VCaP (cell line): ENCODE results near the gene RASA3.
"Not testable (repeated sequence)": the region's sequence is repeated elsewhere in the genome, so short reads cannot be mapped to it uniquely, and the experiment has no call there.

Experiments used
- H3K27ac ChIP-seq: fragments of 450-650 bp; 2 replicates; pipeline ENCODE4 v1.5.1; 2017
- CTCF ChIP-seq: fragments of 450-650 bp; conservative IDR thresholded peaks from 2 replicates; pipeline ENCODE4 v1.5.1; 2017; ENCODE audit warnings: mild to moderate bottlenecking, moderate library complexity

RASA3 gene

GRCh38 chr13:114121031-114121430, 11.4 kb downstream of the RASA3 start:
- TF ChIP-seq CTCF = no peak
- no peak overlapping the region for H3K27ac ChIP-seq

DNA sequence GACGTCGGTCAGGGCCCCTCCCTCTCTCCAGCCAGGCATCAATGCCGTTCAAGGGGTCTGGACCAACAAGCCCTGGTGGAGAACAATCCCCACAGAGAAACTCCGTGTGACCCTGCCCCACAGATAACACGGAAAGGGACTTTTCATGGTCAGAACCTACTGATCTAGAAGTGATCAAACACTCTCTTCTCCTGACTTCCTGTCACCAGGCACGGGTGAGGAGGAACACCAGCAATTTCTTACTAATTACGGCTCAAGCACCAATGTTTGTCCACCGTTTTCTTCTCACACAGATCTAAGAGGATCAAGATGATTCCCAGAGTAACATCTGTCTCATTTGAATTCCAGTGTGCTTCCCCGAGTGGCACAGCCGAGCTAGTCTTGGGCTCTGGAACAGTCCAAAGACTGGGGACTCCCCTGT, 11.8 kb downstream of the RASA3 start:
- H3K27ac ChIP-seq = no peak overlapping the region
- no peak for TF ChIP-seq CTCF

- H3K27ac ChIP-seq = no peak overlapping the region
- no peak for TF ChIP-seq CTCF
Measured at GRCh38 chr13:114119196-114119595, 13.2 kb downstream of the RASA3 start.

- H3K27ac ChIP-seq = no peak overlapping the region
Measured at GRCh38 chr13:114118511-114119123, 13.8 kb downstream of the RASA3 start.

DNA sequence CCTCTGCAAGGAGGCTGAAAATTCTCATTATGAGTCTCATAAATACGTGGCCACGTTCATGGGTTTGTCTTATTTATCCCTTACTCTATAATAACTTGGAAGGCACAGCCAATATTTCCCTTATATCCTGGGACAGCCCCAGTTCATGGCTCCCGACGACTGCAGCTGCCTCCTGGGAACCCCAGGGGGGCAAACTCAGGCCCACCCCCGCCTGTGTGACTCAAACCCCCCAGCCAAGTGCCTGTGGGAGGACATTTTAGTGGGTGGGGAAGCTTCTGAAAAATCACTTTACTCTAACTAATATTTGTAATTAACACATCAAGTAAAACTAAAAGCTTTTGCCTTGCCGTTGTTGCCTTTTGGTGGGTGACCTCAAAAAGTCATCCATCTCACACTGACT, 14.3 kb downstream of the RASA3 start:
- H3K27ac ChIP-seq = no peak overlapping the region
- TF ChIP-seq CTCF = no peak

More at GRCh38 chr13:114118511-114119123, 13.8 kb downstream of the RASA3 start:
- TF ChIP-seq CTCF = no peak

- H3K27ac ChIP-seq = not testable (repeated sequence)
Measured at GRCh38 chr13:114117341-114117874, 15.0 kb downstream of the RASA3 start.

DNA sequence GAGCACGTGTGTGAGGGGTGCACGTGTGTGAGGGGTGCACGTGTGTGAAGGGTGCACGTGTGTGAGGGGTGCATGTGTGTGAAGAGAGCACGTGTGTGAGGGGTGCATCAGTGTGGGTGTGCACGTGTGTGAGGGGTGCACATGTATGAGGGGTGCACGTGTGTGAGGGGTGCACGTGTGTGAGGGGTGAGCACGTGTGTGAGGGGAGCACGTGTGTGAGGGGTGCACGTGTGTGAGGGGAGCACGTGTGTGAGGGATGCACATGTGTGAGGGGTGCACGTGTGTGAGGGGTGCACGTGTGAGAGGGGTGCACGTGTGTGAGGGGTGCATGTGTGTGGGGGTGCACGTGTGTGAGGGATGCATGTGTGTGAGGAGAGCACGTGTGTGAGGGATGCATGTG, 15.7 kb downstream of the RASA3 start:
- H3K27ac ChIP-seq = no peak overlapping the region
- no peak for TF ChIP-seq CTCF

GRCh38 chr13:114115796-114116195, 16.6 kb downstream of the RASA3 start:
- no peak overlapping the region for H3K27ac ChIP-seq
- TF ChIP-seq CTCF = no peak
